Suprapubic skin (tissue), 4 donors: ENCODE measurements around the gene RNPEP. TPM values are rescaled to one million over a fixed set of nuclear protein-coding genes. Genes with fewer than 3 reads are reported as not detected.
"Not testable (repeated sequence)": the region's sequence is repeated elsewhere in the genome, so short reads cannot be mapped to it uniquely, and the experiment has no call there.

Experiments used
- DNase-seq, 2 donors: peaks; one replicate each; pipeline ENCODE4 v3.0.0-alpha.2; 2019; ENCODE audit warnings: low spot score in 2 of 2
- H3K27ac ChIP-seq: fragments of 200-600 bp; sonication (generic); one replicate; pipeline ENCODE4 v1.5.1; 2019
- H3K27me3 ChIP-seq: fragments of 200-600 bp; sonication (generic); one replicate; pipeline ENCODE4 v1.5.1; 2019
- H3K36me3 ChIP-seq: fragments of 200-600 bp; sonication (generic); one replicate; pipeline ENCODE4 v1.5.1; 2019
- H3K4me1 ChIP-seq: fragments of 200-600 bp; sonication (generic); one replicate; pipeline ENCODE4 v1.5.1; 2019
- H3K4me3 ChIP-seq: fragments of 200-600 bp; sonication (generic); one replicate; pipeline ENCODE4 v1.5.1; 2019; ENCODE audit warnings: mild to moderate bottlenecking
- H3K9me3 ChIP-seq: fragments of 200-600 bp; sonication (generic); one replicate; pipeline ENCODE4 v1.5.1; 2019
- CTCF ChIP-seq, 2 donors: fragments of 200-600 bp in 1 of 2; fragments of 450-650 bp in 1 of 2; sonication (generic) in 1 of 2; IDR thresholded peaks; one replicate each; pipeline ENCODE4 v1.5.1; 2016 to 2019; ENCODE audit warnings: antibody characterized with exemption in 2 of 2, mild to moderate bottlenecking in 1 of 2, moderate library complexity in 1 of 2
- EP300 ChIP-seq: sonication (generic); formaldehyde crosslinking; IDR thresholded peaks from one replicate; pipeline ENCODE4 v1.6.1; 2017; ENCODE audit warnings: antibody characterized with exemption
- POLR2A ChIP-seq, 2 donors: fragments of 450-650 bp; IDR thresholded peaks; one replicate each; pipeline ENCODE4 v1.6.1; 2017; ENCODE audit warnings: antibody characterized with exemption in 2 of 2, mild to moderate bottlenecking in 2 of 2, moderate library complexity in 2 of 2
- POLR2AphosphoS5 ChIP-seq, 3 donors: sonication (generic); formaldehyde crosslinking; IDR thresholded peaks; one replicate each; pipeline ENCODE4 v1.6.1; 2017; ENCODE audit warnings: antibody characterized with exemption in 3 of 3
- WGBS: methylation state at CpG from one replicate; pipeline ENCODE4 v1.1.5; 2018; 5-methylcytosine and 5-hydroxymethylcytosine counted together
- total RNA-seq, 4 donors: library from RNA; depleted of rRNA; stranded (reverse); fragments of >200 nt; gene quantifications; one replicate each; pipeline ENCODE4 v1.1.0, GENCODE V29; 2016

The RNPEP gene
- total RNA-seq, 4 donors from 2014 or later: 53.3 to 107 (median 74.1) TPM

GRCh38 chr1:201939574-201939973 lies 42.9 kb upstream of the RNPEP start:
- Histone ChIP-seq H3K9me3 (no peaks in the 10 kb centered on the region), H3K4me3 (no peak overlapping the region), H3K4me1 (no peaks in the 10 kb centered on the region), H3K36me3 (no peaks in the 10 kb centered on the region), H3K27me3 (peaks cover under 1% of the 10 kb centered on the region), H3K27ac (no peak overlapping the region)
- TF ChIP-seq POLR2AphosphoS5 (IDR thresholded peaks at IDR 0.05) (no peak), POLR2A (IDR thresholded peaks at IDR 0.05) (no peak)
- DNase-seq: no peak
- 63% methylated on average over 5 of the region's 5 CpGs for WGBS

- WGBS: 91% methylated on average over 10 of the region's 10 CpGs
- H3K27ac ChIP-seq, H3K36me3 ChIP-seq, H3K4me1 ChIP-seq, DNase-seq, H3K4me3 ChIP-seq, H3K9me3 ChIP-seq, H3K27me3 ChIP-seq: not testable (repeated sequence)
These were observed 42.1 kb upstream of the RNPEP start for GRCh38 chr1:201940316-201940715.

GRCh38 chr1:201941420-201942128 lies 40.9 kb upstream of the RNPEP start:
- Histone ChIP-seq H3K27me3 (peaks cover 6% of the 10 kb centered on the region), H3K9me3 (no peaks in the 10 kb centered on the region), H3K27ac (no peak overlapping the region), H3K36me3 (no peaks in the 10 kb centered on the region), H3K4me1 (peaks cover 5% of the 10 kb centered on the region), H3K4me3 (peak overlapping the region; percentile 23)
- DNase-seq: no peak
- TF ChIP-seq POLR2A (IDR thresholded peaks at IDR 0.05) (no peak), POLR2AphosphoS5 (IDR thresholded peaks at IDR 0.05) (no peak), EP300 (no peak), CTCF (IDR thresholded peaks at IDR 0.05) (no peak)
- WGBS: 75% methylated on average over 11 of the region's 18 CpGs

GRCh38 chr1:201942129-201942495 lies 40.3 kb upstream of the RNPEP start:
- Histone ChIP-seq H3K9me3 (no peaks in the 10 kb centered on the region), H3K27ac (no peak overlapping the region), H3K4me3 (peak overlapping the region; percentile 23), H3K27me3 (peaks cover 6% of the 10 kb centered on the region), H3K4me1 (peaks cover 10% of the 10 kb centered on the region), H3K36me3 (no peaks in the 10 kb centered on the region)
- 92% methylated on average over 1 of the region's 1 CpG for WGBS
- TF ChIP-seq POLR2A (IDR thresholded peaks at IDR 0.05): no peak
- TF ChIP-seq EP300: no peak
- TF ChIP-seq POLR2AphosphoS5 (IDR thresholded peaks at IDR 0.05): no peak
- TF ChIP-seq CTCF (IDR thresholded peaks at IDR 0.05): no peak
- DNase-seq: no peak

- H3K27ac ChIP-seq: no peak overlapping the region
- no peaks in the 10 kb centered on the region for H3K9me3 ChIP-seq
- 82% methylated on average over 6 of the region's 6 CpGs for WGBS
- no peaks in the 10 kb centered on the region for H3K36me3 ChIP-seq
- no peak for DNase-seq
- peaks cover 6% of the 10 kb centered on the region for H3K27me3 ChIP-seq
- H3K4me3 ChIP-seq: peak overlapping the region; percentile 48
- TF ChIP-seq POLR2A (IDR thresholded peaks at IDR 0.05): no peak
- TF ChIP-seq EP300: no peak
- no peak for TF ChIP-seq POLR2AphosphoS5 (IDR thresholded peaks at IDR 0.05)
- peaks cover 11% of the 10 kb centered on the region for H3K4me1 ChIP-seq
These were observed 38.4 kb upstream of the RNPEP start for GRCh38 chr1:201944002-201944401.

- Histone ChIP-seq H3K27me3 (peaks cover 6% of the 10 kb centered on the region), H3K36me3 (no peaks in the 10 kb centered on the region), H3K9me3 (no peaks in the 10 kb centered on the region), H3K27ac (no peak overlapping the region), H3K4me1 (peaks cover 11% of the 10 kb centered on the region), H3K4me3 (peak overlapping the region; percentile 48)
- DNase-seq: no peak
- TF ChIP-seq CTCF (IDR thresholded peaks at IDR 0.05): no peak
- no peak for TF ChIP-seq EP300
- 63% methylated on average over 2 of the region's 3 CpGs for WGBS
These were observed 37.8 kb upstream of the RNPEP start for GRCh38 chr1:201944639-201945038.

- no peak for TF ChIP-seq EP300
- TF ChIP-seq POLR2A (IDR thresholded peaks at IDR 0.05): no peak
- no peak for TF ChIP-seq CTCF (IDR thresholded peaks at IDR 0.05)
- TF ChIP-seq POLR2AphosphoS5 (IDR thresholded peaks at IDR 0.05): no peak
- no peak for DNase-seq
- WGBS: 57% methylated on average over 4 of the region's 4 CpGs
These were observed 37.3 kb upstream of the RNPEP start for GRCh38 chr1:201945157-201945556.

More at GRCh38 chr1:201945157-201945556, 37.3 kb upstream of the RNPEP start:
- H3K36me3 ChIP-seq: no peaks in the 10 kb centered on the region
- H3K27ac ChIP-seq: no peak overlapping the region
- H3K4me3 ChIP-seq: peak overlapping the region; percentile 48
- H3K4me1 ChIP-seq: peaks cover 11% of the 10 kb centered on the region
- H3K27me3 ChIP-seq: peaks cover 6% of the 10 kb centered on the region
- H3K9me3 ChIP-seq: no peaks in the 10 kb centered on the region
